ENCODE results near the gene BMAL1.

The BMAL1 gene

GRCh38 chr11:13287036-13287435 is 9.4 kb downstream of the BMAL1 start:
- H3K4me3 ChIP-seq (ENCODE audit: low read depth in 1 of 2, low read length in 2 of 2), result no peak overlapping the region
- no peak for ATAC-seq (ENCODE audit: insufficient read depth, low read depth)

GRCh38 chr11:13287681-13288080 is 10.1 kb downstream of the BMAL1 start:
- Histone ChIP-seq H3K4me2 (ENCODE audit: insufficient read depth, low read length) (no peak overlapping the region), H3K9ac (ENCODE audit: low read depth, low read length) (no peak overlapping the region), H3K4me1 (ENCODE audit: insufficient read depth, low read length) (no peaks in the 10 kb centered on the region), H3K36me3 (ENCODE audit: insufficient read depth, low read length) (no peaks in the 10 kb centered on the region), H3K27me3 (ENCODE audit: insufficient read depth, low read length, poor library complexity) (no peaks in the 10 kb centered on the region), H3K9me3 (ENCODE audit: insufficient read depth, low read length, severe bottlenecking) (no peaks in the 10 kb centered on the region), H2AFZ (ENCODE audit: low read depth, low read length) (no peak overlapping the region), H4K20me1 (ENCODE audit: insufficient read depth, low read length) (peaks cover 74% of the 10 kb centered on the region), H3K4me3 (ENCODE audit: low read depth in 1 of 2, low read length in 2 of 2) (no peak overlapping the region), H3K27ac (ENCODE audit: low read length) (no peak overlapping the region), H3K79me2 (ENCODE audit: insufficient read depth, low read length) (peaks cover 52% of the 10 kb centered on the region)
- no peak for ATAC-seq (ENCODE audit: insufficient read depth, low read depth)
- DNase-seq, result no peak
- TF ChIP-seq CTCF (IDR thresholded peaks at IDR 0.05; ENCODE audit: borderline replicate concordance, extremely low read depth, low read length, poor library complexity, severe bottlenecking) (no peak), EZH2 (IDR thresholded peaks at IDR 0.05; ENCODE audit: borderline replicate concordance, low read depth, low read length, severe bottlenecking) (no peak)

More at GRCh38 chr11:13287036-13287435, 9.4 kb downstream of the BMAL1 start:
- H3K9ac ChIP-seq (ENCODE audit: low read depth, low read length), result no peak overlapping the region
- H3K36me3 ChIP-seq (ENCODE audit: insufficient read depth, low read length), result no peaks in the 10 kb centered on the region
- peaks cover 57% of the 10 kb centered on the region for H3K79me2 ChIP-seq (ENCODE audit: insufficient read depth, low read length)
- no peak overlapping the region for H3K4me2 ChIP-seq (ENCODE audit: insufficient read depth, low read length)
- no peaks in the 10 kb centered on the region for H3K27me3 ChIP-seq (ENCODE audit: insufficient read depth, low read length, poor library complexity)
- H3K27ac ChIP-seq (ENCODE audit: low read length), result no peak overlapping the region
- no peak overlapping the region for H2AFZ ChIP-seq (ENCODE audit: low read depth, low read length)
- DNase-seq, result no peak
- peaks cover 77% of the 10 kb centered on the region for H4K20me1 ChIP-seq (ENCODE audit: insufficient read depth, low read length)
- TF ChIP-seq EZH2 (IDR thresholded peaks at IDR 0.05; ENCODE audit: borderline replicate concordance, low read depth, low read length, severe bottlenecking) (no peak), CTCF (IDR thresholded peaks at IDR 0.05; ENCODE audit: borderline replicate concordance, extremely low read depth, low read length, poor library complexity, severe bottlenecking) (no peak)
- H3K9me3 ChIP-seq (ENCODE audit: insufficient read depth, low read length, severe bottlenecking), result no peaks in the 10 kb centered on the region
- no peaks in the 10 kb centered on the region for H3K4me1 ChIP-seq (ENCODE audit: insufficient read depth, low read length)

- Histone ChIP-seq H3K4me1 (ENCODE audit: insufficient read depth, low read length) (no peaks in the 10 kb centered on the region), H2AFZ (ENCODE audit: low read depth, low read length) (no peak overlapping the region), H3K9me3 (ENCODE audit: insufficient read depth, low read length, severe bottlenecking) (no peaks in the 10 kb centered on the region), H4K20me1 (ENCODE audit: insufficient read depth, low read length) (peaks cover 76% of the 10 kb centered on the region), H3K27ac (ENCODE audit: low read length) (no peak overlapping the region), H3K4me2 (ENCODE audit: insufficient read depth, low read length) (no peak overlapping the region), H3K36me3 (ENCODE audit: insufficient read depth, low read length) (no peaks in the 10 kb centered on the region), H3K79me2 (ENCODE audit: insufficient read depth, low read length) (peaks cover 51% of the 10 kb centered on the region), H3K4me3 (ENCODE audit: low read depth in 1 of 2, low read length in 2 of 2) (no peak overlapping the region), H3K9ac (ENCODE audit: low read depth, low read length) (no peak overlapping the region), H3K27me3 (ENCODE audit: insufficient read depth, low read length, poor library complexity) (no peaks in the 10 kb centered on the region)
- no peak for TF ChIP-seq EZH2 (IDR thresholded peaks at IDR 0.05; ENCODE audit: borderline replicate concordance, low read depth, low read length, severe bottlenecking)
- no peak for TF ChIP-seq CTCF (IDR thresholded peaks at IDR 0.05; ENCODE audit: borderline replicate concordance, extremely low read depth, low read length, poor library complexity, severe bottlenecking)
- ATAC-seq (ENCODE audit: insufficient read depth, low read depth), result no peak
- DNase-seq, result no peak
These were observed 10.9 kb downstream of the BMAL1 start for GRCh38 chr11:13288375-13289029.

Measured in DND-41 (cell line).